HG03039 (cell line): ENCODE results near the gene CERS6.

Experiments used
- ATAC-seq: cut with Tn5 transposase; IDR thresholded peaks from one replicate; pipeline ENCODE4 v1.9.1; 2021; ENCODE audit warnings: mild to moderate bottlenecking, moderate library complexity; ENCODE audit not compliant: unreplicated experiment

The CERS6 gene

GRCh38 chr2:168596881-168597655, 141.0 kb downstream of the CERS6 start:
- ATAC-seq: no peak

- ATAC-seq: no peak
These were observed 143.7 kb downstream of the CERS6 start for GRCh38 chr2:168599738-168600137.

- ATAC-seq: no peak
These were observed 144.9 kb downstream of the CERS6 start for GRCh38 chr2:168600949-168601348.

GRCh38 chr2:168601741-168602140, 145.7 kb downstream of the CERS6 start:
- ATAC-seq: peak; percentile 46

- ATAC-seq: no peak
These were observed 146.3 kb downstream of the CERS6 start for GRCh38 chr2:168602379-168602778.

- no peak for ATAC-seq
These were observed 146.9 kb downstream of the CERS6 start for GRCh38 chr2:168602846-168603401.

- no peak for ATAC-seq
These were observed 147.4 kb downstream of the CERS6 start for GRCh38 chr2:168603439-168603961.

- no peak for ATAC-seq
These were observed 148.2 kb downstream of the CERS6 start for GRCh38 chr2:168604252-168604651.

GRCh38 chr2:168607992-168608391, 151.9 kb downstream of the CERS6 start:
- ATAC-seq: no peak

- no peak for ATAC-seq
These were observed 152.7 kb downstream of the CERS6 start for GRCh38 chr2:168608796-168609195.

GRCh38 chr2:168611091-168611490, 155.0 kb downstream of the CERS6 start:
- ATAC-seq: no peak

GRCh38 chr2:168611896-168612650, 156.0 kb downstream of the CERS6 start:
- ATAC-seq: no peak

- ATAC-seq: no peak
These were observed 156.6 kb downstream of the CERS6 start for GRCh38 chr2:168612719-168613118.

GRCh38 chr2:168613551-168613950, 157.5 kb downstream of the CERS6 start:
- ATAC-seq: no peak

- ATAC-seq: no peak
These were observed 158.3 kb downstream of the CERS6 start for GRCh38 chr2:168614172-168615018.

- no peak for ATAC-seq
These were observed 164.5 kb downstream of the CERS6 start for GRCh38 chr2:168620554-168620953.

- ATAC-seq: no peak
These were observed 166.5 kb downstream of the CERS6 start for GRCh38 chr2:168622559-168622958.

- ATAC-seq: no peak
These were observed 168.0 kb downstream of the CERS6 start for GRCh38 chr2:168624028-168624427.

- no peak for ATAC-seq
These were observed 170.0 kb downstream of the CERS6 start for GRCh38 chr2:168626096-168626495.

- ATAC-seq: no peak
These were observed 170.6 kb downstream of the CERS6 start for GRCh38 chr2:168626647-168627046.

- ATAC-seq: no peak
These were observed 176.6 kb downstream of the CERS6 start for GRCh38 chr2:168632709-168633121.
